ENCODE results near the gene YIPF3. TPM values are rescaled to one million over a fixed set of nuclear protein-coding genes. Genes with fewer than 3 reads are reported as not detected.
A peak's percentile ranks its signal among the peaks of the same experiment; 100 is the strongest.

The YIPF3 gene
- total RNA-seq, 4 donors from 2014 or later, result 50.5 to 73.5 (median 71.8) TPM

DNA sequence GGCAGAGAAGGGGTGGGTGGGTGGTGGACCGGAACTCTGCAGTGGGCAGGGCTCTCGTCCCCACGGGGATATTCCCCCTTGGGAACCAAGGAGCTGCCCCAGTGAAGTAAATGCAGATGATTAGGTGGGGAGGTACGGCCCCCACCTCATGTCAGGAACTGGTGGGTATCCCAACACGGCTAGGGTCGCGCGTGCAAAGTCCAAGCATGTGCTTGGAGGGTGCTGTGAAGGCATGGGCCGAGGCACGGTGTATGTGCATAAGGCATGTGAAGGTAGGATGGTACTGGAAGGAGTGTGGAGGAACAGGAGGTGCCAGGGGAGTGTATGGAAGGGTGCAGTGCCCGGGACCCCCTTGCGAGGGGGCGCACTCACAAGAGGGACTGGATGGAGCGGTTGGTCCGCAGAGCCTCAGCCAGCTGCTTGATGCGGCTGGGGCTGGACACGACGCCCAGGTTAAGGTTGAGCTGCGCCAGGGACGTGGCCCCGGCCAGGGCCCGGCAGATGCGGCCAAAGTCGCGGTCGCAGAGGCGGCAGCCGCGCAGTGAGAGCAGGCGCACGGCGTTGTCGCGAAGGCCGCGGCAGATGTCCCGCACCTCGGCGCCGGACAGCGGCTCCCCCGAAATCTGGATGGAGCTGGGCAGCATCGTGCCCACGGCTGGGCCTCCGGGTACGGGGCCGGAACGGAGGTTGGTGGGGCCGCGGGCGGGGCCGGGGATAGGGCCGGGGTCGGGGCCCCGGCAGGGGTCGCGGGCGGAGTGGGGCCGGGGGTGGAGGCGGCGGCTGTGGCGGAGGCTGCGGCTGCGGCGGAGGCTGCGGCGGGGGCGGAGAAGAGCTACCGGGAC lies 7.4 kb downstream of the YIPF3 start:
- intact Hi-C loops (cut with DNase I), result loop anchor here (10.0 kb wide), 1 partner anchor 245 kb away; no protein-coding TSS in a partner anchor
- peaks cover 31 to 55% (median 35%) of the 10 kb centered on the region in 3 donors for H3K36me3 ChIP-seq
- H3K27ac ChIP-seq, result peak overlapping the region in 3 of 4 donors; percentile 57 to 82 (median 57)
- WGBS, 2 donors, result 26% methylated on average over 15 to 16 of the region's 69 CpGs
- TF ChIP-seq CTCF (IDR thresholded peaks at IDR 0.05) (no peak), POLR2A (IDR thresholded peaks at IDR 0.05) (no peak)
- no peak for DNase-seq
- peaks cover 10 to 51% (median 19%) of the 10 kb centered on the region in 3 donors for H3K4me1 ChIP-seq
- H3K4me3 ChIP-seq, result peak overlapping the region; percentile 52 to 91 (median 77)
- H3K9me3 ChIP-seq, result no peaks in the 10 kb centered on the region
- H3K27me3 ChIP-seq, result peaks cover 0 to 29% (median 3%) of the 10 kb centered on the region in 4 donors

GRCh38 chr6:43508481-43509141 lies 8.1 kb downstream of the YIPF3 start:
- intact Hi-C loops (cut with DNase I), result loop anchor here (10.0 kb wide), 1 partner anchor 244 kb away; no protein-coding TSS in a partner anchor
- no peak for TF ChIP-seq POLR2A (IDR thresholded peaks at IDR 0.05)
- no peak for TF ChIP-seq CTCF (IDR thresholded peaks at IDR 0.05)
- DNase-seq, result no peak
- peaks cover 28 to 55% (median 31%) of the 10 kb centered on the region in 3 donors for H3K36me3 ChIP-seq
- 61 to 68% methylated on average over 4 to 6 of the region's 8 CpGs for WGBS, 2 donors
- H3K4me3 ChIP-seq, result peak overlapping the region in 1 of 4 donors; percentile 82
- no peak overlapping the region for H3K27ac ChIP-seq
- H3K9me3 ChIP-seq, result no peaks in the 10 kb centered on the region
- H3K27me3 ChIP-seq, result peaks cover 0 to 29% (median 3%) of the 10 kb centered on the region in 4 donors
- peaks cover 10 to 44% (median 19%) of the 10 kb centered on the region in 3 donors for H3K4me1 ChIP-seq

- Histone ChIP-seq H3K27me3 (peaks cover 0 to 29% (median 3%) of the 10 kb centered on the region in 4 donors), H3K36me3 (peaks cover 22 to 55% (median 25%) of the 10 kb centered on the region in 3 donors), H3K9me3 (no peaks in the 10 kb centered on the region), H3K4me3 (no peak overlapping the region), H3K27ac (peak overlapping the region in 2 of 4 donors; percentile 6 to 25), H3K4me1 (peaks cover 10 to 42% (median 19%) of the 10 kb centered on the region in 3 donors)
- peak; percentile 87 to 97 (median 94) for TF ChIP-seq CTCF (IDR thresholded peaks at IDR 0.05)
- TF ChIP-seq POLR2A (IDR thresholded peaks at IDR 0.05), result no peak
- WGBS, 2 donors, result 26 to 27% methylated on average over 6 to 13 of the region's 14 CpGs
- intact Hi-C loops (cut with DNase I), result loop anchor here (10.0 kb wide), 1 partner anchor 242 kb away; no protein-coding TSS in a partner anchor
- no peak for DNase-seq
Measured at GRCh38 chr6:43506667-43507471, 9.9 kb downstream of the YIPF3 start.

GRCh38 chr6:43506171-43506570 lies 10.6 kb downstream of the YIPF3 start:
- Histone ChIP-seq H3K4me1 (peaks cover 10 to 39% (median 19%) of the 10 kb centered on the region in 3 donors), H3K36me3 (peaks cover 15 to 54% (median 19%) of the 10 kb centered on the region in 3 donors), H3K27ac (peak overlapping the region in 2 of 4 donors; percentile 6 to 25), H3K9me3 (no peaks in the 10 kb centered on the region), H3K4me3 (no peak overlapping the region), H3K27me3 (peaks cover 0 to 29% (median 3%) of the 10 kb centered on the region in 4 donors)
- DNase-seq, result no peak
- TF ChIP-seq POLR2A (IDR thresholded peaks at IDR 0.05), result no peak
- intact Hi-C loops (cut with DNase I), result loop anchor here (10.0 kb wide), 1 partner anchor 241 kb away; no protein-coding TSS in a partner anchor
- 67 to 69% methylated on average over 2 of the region's 3 CpGs for WGBS, 2 donors

- intact Hi-C loops (cut with DNase I), result loop anchor here (10.0 kb wide), 1 partner anchor 241 kb away; no protein-coding TSS in a partner anchor
- Histone ChIP-seq H3K4me3 (no peak overlapping the region), H3K27me3 (peaks cover 0 to 29% (median 3%) of the 10 kb centered on the region in 4 donors), H3K4me1 (peaks cover 10 to 35% (median 16%) of the 10 kb centered on the region in 3 donors), H3K27ac (no peak overlapping the region), H3K9me3 (no peaks in the 10 kb centered on the region), H3K36me3 (peaks cover 14 to 55% (median 20%) of the 10 kb centered on the region in 3 donors)
- no peak for DNase-seq
- 52 to 73% methylated on average over 3 of the region's 6 CpGs for WGBS, 2 donors
- TF ChIP-seq CTCF (IDR thresholded peaks at IDR 0.05), result no peak
- TF ChIP-seq POLR2A (IDR thresholded peaks at IDR 0.05), result no peak
Measured at GRCh38 chr6:43505718-43506117, 11.0 kb downstream of the YIPF3 start.

Data from esophagus squamous epithelium (tissue), 5 donors.